SK-N-SH (cell line): ENCODE measurements around the gene ZNF606. TPM values are rescaled to one million over a fixed set of nuclear protein-coding genes. Genes with fewer than 3 reads are reported as not detected.
"Not testable (repeated sequence)": the region's sequence is repeated elsewhere in the genome, so short reads cannot be mapped to it uniquely, and the experiment has no call there.

Experiments used
- CTCF ChIA-PET: fragments of 300-600, 350-600 bp; formaldehyde crosslinking; extraction: SDS; loops from one replicate; lab custom pipeline; 2021; lab: Yijun Ruan, JAX
- POLR2A ChIA-PET: fragments of 350-600 bp; sonication (Branson Sonifier 250); formaldehyde crosslinking; extraction: SDS; loops from one replicate; lab custom pipeline; 2020; ENCODE audit warnings: antibody characterized with exemption, inconsistent platforms; lab: Yijun Ruan, JAX
- DNase-seq: peaks from one replicate; pipeline ENCODE4 v3.0.0; 2012
- H2AFZ ChIP-seq: fragments of 200-600 bp; sonication (generic); 2 replicates; pipeline ENCODE4 v1.8.1; 2016; ENCODE audit warnings: antibody characterized with exemption, mild to moderate bottlenecking, low read depth
- H3F3A ChIP-seq: fragments of 200-600 bp; sonication (generic); replicated peaks from 2 replicates; pipeline ENCODE3; 2016; ENCODE audit warnings: antibody characterized with exemption, mild to moderate bottlenecking; ENCODE audit not compliant: insufficient read depth
- H3K27ac ChIP-seq, 2 experiments: fragments of 200-500 bp in 1 of 2; fragments of 200-600 bp in 1 of 2; sonication (Bioruptor generic) in 1 of 2; sonication (generic), shearing (Covaris generic) in 1 of 2; 2 replicates each; pipeline versions ENCODE4 v1.5.1 to v1.6.1; 2014 to 2016; ENCODE audit warnings: low read depth in 2 of 2, inconsistent platforms in 1 of 2, low read length in 1 of 2, mild to moderate bottlenecking in 1 of 2, mixed read lengths in 1 of 2
- H3K27me3 ChIP-seq: fragments of 200-600 bp; sonication (generic), shearing (Covaris generic); 2 replicates; pipeline ENCODE4 v1.6.1; 2016; ENCODE audit warnings: mixed run types; ENCODE audit not compliant: insufficient read depth
- H3K36me3 ChIP-seq, 2 experiments: fragments of 200-500 bp in 1 of 2; fragments of 200-600 bp in 1 of 2; sonication (Bioruptor generic) in 1 of 2; sonication (generic) in 1 of 2; replicated peaks in 1 of 2; 2 replicates each; pipeline versions ENCODE3 to v1.5.1; 2014 to 2016; ENCODE audit warnings: low read length in 1 of 2, mild to moderate bottlenecking in 1 of 2; ENCODE audit not compliant: insufficient read depth in 2 of 2, control insufficient read depth in 1 of 2
- H3K4me1 ChIP-seq, 2 experiments: fragments of 200-500 bp in 1 of 2; fragments of 200-600 bp in 1 of 2; sonication (Bioruptor generic) in 1 of 2; sonication (generic), shearing (Covaris generic) in 1 of 2; 2 replicates each; pipeline versions ENCODE4 v1.5.1 to v1.6.1; 2014 to 2016; ENCODE audit warnings: low read depth in 1 of 2, low read length in 1 of 2, mixed run types in 1 of 2; ENCODE audit not compliant: insufficient read depth in 2 of 2, control insufficient read depth in 1 of 2
- H3K4me2 ChIP-seq: fragments of 200-600 bp; sonication (generic), shearing (Covaris generic); 2 replicates; pipeline ENCODE4 v1.6.1; 2017; ENCODE audit warnings: mixed run types
- H3K4me3 ChIP-seq, 2 experiments: fragments of 200-500 bp in 1 of 2; fragments of 200-600 bp in 1 of 2; sonication (Bioruptor generic) in 1 of 2; sonication (generic), shearing (Covaris generic) in 1 of 2; 2 replicates each; pipeline versions ENCODE4 v1.5.1 to v1.8.1; 2014 to 2016; ENCODE audit warnings: low read depth in 2 of 2, inconsistent platforms in 1 of 2, low read length in 1 of 2, mild to moderate bottlenecking in 1 of 2, mixed read lengths in 1 of 2, moderate library complexity in 1 of 2
- H3K79me2 ChIP-seq: fragments of 200-600 bp; sonication (generic); 2 replicates; pipeline ENCODE4 v1.8.1; 2017; ENCODE audit warnings: mild to moderate bottlenecking; ENCODE audit not compliant: insufficient read depth
- H3K9ac ChIP-seq: fragments of 200-600 bp; sonication (generic); 2 replicates; pipeline ENCODE4 v1.6.1; 2017; ENCODE audit warnings: mixed run types
- H3K9me2 ChIP-seq: fragments of 200-600 bp; sonication (generic); 2 replicates; pipeline ENCODE4 v1.6.1; 2017; ENCODE audit warnings: mixed run types
- H3K9me3 ChIP-seq: fragments of 200-600 bp; sonication (generic); 2 replicates; pipeline ENCODE4 v1.6.1; 2017; ENCODE audit warnings: mixed run types, mild to moderate bottlenecking, moderate library complexity
- H4K20me1 ChIP-seq: fragments of 200-600 bp; sonication (generic); 2 replicates; pipeline ENCODE4 v1.6.1; 2017; ENCODE audit warnings: mild to moderate bottlenecking, mixed run types; ENCODE audit not compliant: insufficient read depth
- ELF1 ChIP-seq: IDR thresholded peaks from 2 replicates; pipeline ENCODE4 v1.4.0; 2012
- EZH2phosphoT487 ChIP-seq: fragments of 200-600 bp; sonication (generic); IDR thresholded peaks from 2 replicates; pipeline ENCODE4 v1.6.1; 2017; ENCODE audit warnings: low read depth, mixed run types, mild to moderate bottlenecking, antibody characterized with exemption, moderate library complexity, borderline replicate concordance
- FOXM1 ChIP-seq: IDR thresholded peaks from 2 replicates; pipeline ENCODE4 v1.4.0; 2012; ENCODE audit warnings: low read depth, mild to moderate bottlenecking
- GABPA ChIP-seq: IDR thresholded peaks from 2 replicates; pipeline ENCODE4 v1.4.0; 2012; ENCODE audit warnings: low read depth, mild to moderate bottlenecking
- JUND ChIP-seq: IDR thresholded peaks from 2 replicates; pipeline ENCODE4 v1.4.0; 2012
- MAX ChIP-seq: IDR thresholded peaks from 2 replicates; pipeline ENCODE4 v1.4.0; 2012; ENCODE audit warnings: low read depth
- MXI1 ChIP-seq: IDR thresholded peaks from 2 replicates; pipeline ENCODE4 v1.6.1; 2012; ENCODE audit warnings: mild to moderate bottlenecking, low read depth, low read length, improper control_type of control experiment
- RAD21 ChIP-seq: IDR thresholded peaks from 2 replicates; pipeline ENCODE4 v1.6.1; 2012; ENCODE audit warnings: mild to moderate bottlenecking, low read length
- RCOR1 ChIP-seq: fragments of 150-350 bp; IDR thresholded peaks from 2 replicates; pipeline ENCODE4 v1.6.1; 2017; ENCODE audit warnings: antibody characterized with exemption, low read length
- RFX5 ChIP-seq: IDR thresholded peaks from 2 replicates; pipeline ENCODE4 v1.6.1; 2012; ENCODE audit warnings: mild to moderate bottlenecking, improper control_type of control experiment, low read length
- SIN3A ChIP-seq: IDR thresholded peaks from 2 replicates; pipeline ENCODE4 v1.6.1; 2012; ENCODE audit warnings: low read depth, mild to moderate bottlenecking, low read length, moderate library complexity, borderline replicate concordance
- SMC3 ChIP-seq: IDR thresholded peaks from 2 replicates; pipeline ENCODE4 v1.6.1; 2012; ENCODE audit warnings: low read depth, low read length, improper control_type of control experiment
- TEAD4 ChIP-seq: IDR thresholded peaks from 2 replicates; pipeline ENCODE4 v1.4.0; 2012; ENCODE audit warnings: mild to moderate bottlenecking, borderline replicate concordance; ENCODE audit not compliant: insufficient read depth
- USF2 ChIP-seq: fragments of 150-350 bp; IDR thresholded peaks from 2 replicates; pipeline ENCODE4 v1.6.1; 2017; ENCODE audit warnings: antibody characterized with exemption, low read length, low read depth, borderline replicate concordance
- YY1 ChIP-seq: IDR thresholded peaks from 2 replicates; pipeline ENCODE4 v1.4.0; 2012; ENCODE audit warnings: low read depth, mild to moderate bottlenecking
- ZBTB33 ChIP-seq: IDR thresholded peaks from 2 replicates; pipeline ENCODE4 v1.4.0; 2012; ENCODE audit warnings: low read depth, borderline replicate concordance
- WGBS: methylation state at CpG from one replicate; pipeline ENCODE4 v1.1.6; 2017; ENCODE audit warnings: low lambda C conversion rate; 5-methylcytosine and 5-hydroxymethylcytosine counted together
- polyA plus RNA-seq, 3 experiments: library from polyadenylated mRNA; depleted of rRNA; stranded (reverse); fragments of >200 nt; gene quantifications; 2 replicates each; pipeline ENCODE4 v1.2.3, GENCODE V29; 2012
- TF ChIP-seq, protein P1 (sequence below): IDR thresholded peaks from 2 replicates; pipeline ENCODE4 v1.4.0; 2012; ENCODE audit warnings: low read depth, borderline replicate concordance

Gene ZNF606
- polyA plus RNA-seq, 1 of the 3 experiments (the other 2 are of a cell fraction), result 2.9 TPM

DNA sequence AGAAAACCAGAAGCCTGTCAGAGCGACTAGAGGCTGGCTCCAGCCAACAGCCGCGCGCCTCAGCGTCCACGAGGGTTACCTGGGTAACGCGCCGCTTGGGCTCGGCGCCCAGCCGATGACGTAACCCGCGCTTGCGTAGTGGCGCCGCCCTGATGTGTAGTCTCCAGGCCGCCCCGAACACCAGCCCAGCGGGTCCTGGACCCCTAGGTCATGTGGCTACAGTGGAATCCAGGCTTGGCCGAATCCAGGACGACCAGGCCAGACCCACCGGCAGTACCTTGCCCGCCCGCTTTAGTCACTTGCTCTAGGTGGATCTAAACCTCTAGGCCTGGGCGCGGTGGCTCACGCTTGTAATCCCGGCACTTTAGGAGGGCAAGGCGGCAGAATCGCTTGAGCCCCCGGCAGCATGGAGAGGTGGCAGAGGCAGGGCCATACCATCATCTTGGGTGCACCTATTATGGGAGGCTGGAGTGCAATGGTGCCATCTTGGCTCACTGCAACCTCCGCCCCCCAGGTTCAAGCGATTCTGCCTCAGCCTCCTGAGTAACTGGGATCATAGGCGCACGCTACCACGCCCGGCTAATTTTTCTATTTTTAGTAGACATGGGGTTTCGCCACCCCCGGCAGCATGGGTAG is 7.2 kb upstream of the ZNF606 start:
- Histone ChIP-seq H2AFZ (no peak overlapping the region), H3K9me2 (no peaks in the 10 kb centered on the region), H3K27ac (no peak overlapping the region), H3K27me3 (no peaks in the 10 kb centered on the region), H3F3A (no peaks in the 10 kb centered on the region), H3K9ac (no peak overlapping the region), H3K36me3 (no peaks in the 10 kb centered on the region), H3K4me2 (no peak overlapping the region), H4K20me1 (no peaks in the 10 kb centered on the region), H3K4me1 (no peaks in the 10 kb centered on the region), H3K79me2 (no peaks in the 10 kb centered on the region), H3K4me3 (no peak overlapping the region)
- ChIA-PET POLR2A (no interaction called here), CTCF (no interaction called here)
- no peak for DNase-seq
- TF ChIP-seq ELF1, result no peak
- no peak for TF ChIP-seq RFX5
- no peak for TF ChIP-seq FOXM1
- TF ChIP-seq USF2, result no peak
- no peak for TF ChIP-seq SIN3A
- TF ChIP-seq RCOR1, result no peak
- no peak for TF ChIP-seq MAX
- no peak for TF ChIP-seq TEAD4
- TF ChIP-seq EZH2phosphoT487, result no peak
- TF ChIP-seq, all 33 proteins: peak for 0
- H3K9me3 ChIP-seq, result peaks cover 3% of the 10 kb centered on the region
- WGBS, result 52% methylated on average over 19 of the region's 41 CpGs

DNA sequence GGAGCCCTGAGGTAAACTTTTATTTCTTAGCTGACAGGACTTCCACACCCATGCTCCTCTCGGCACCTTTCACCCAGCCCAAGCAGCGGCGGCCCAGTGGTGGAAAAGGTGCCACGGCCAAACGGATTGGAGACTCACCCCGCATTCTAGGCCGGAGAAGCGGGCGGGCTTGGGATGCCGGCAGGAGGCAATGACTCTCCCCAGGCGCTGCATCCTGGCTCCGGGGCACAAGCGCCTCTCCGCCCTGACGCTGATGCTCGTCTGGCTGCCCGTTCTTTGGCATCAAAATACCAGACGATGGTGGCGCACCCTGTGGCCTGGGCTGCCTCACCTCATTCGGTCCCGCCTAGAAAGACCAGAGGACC is 6.7 kb upstream of the ZNF606 start:
- CTCF ChIA-PET, result no interaction called here
- Histone ChIP-seq H2AFZ (no peak overlapping the region), H3K4me1 (no peaks in the 10 kb centered on the region), H3K27me3 (no peaks in the 10 kb centered on the region), H3K9ac (no peak overlapping the region), H3F3A (no peaks in the 10 kb centered on the region), H4K20me1 (no peaks in the 10 kb centered on the region), H3K36me3 (no peaks in the 10 kb centered on the region), H3K79me2 (no peaks in the 10 kb centered on the region), H3K9me3 (peaks cover 3% of the 10 kb centered on the region), H3K9me2 (no peaks in the 10 kb centered on the region), H3K4me3 (no peak overlapping the region), H3K27ac (no peak overlapping the region)
- 37% methylated on average over 18 of the region's 21 CpGs for WGBS
- no peak for DNase-seq
- POLR2A ChIA-PET, result no interaction called here
- no peak for TF ChIP-seq JUND
- TF ChIP-seq MXI1, result no peak
- no peak for TF ChIP-seq EZH2phosphoT487
- no peak for TF ChIP-seq SMC3
- TF ChIP-seq, protein P1, sequence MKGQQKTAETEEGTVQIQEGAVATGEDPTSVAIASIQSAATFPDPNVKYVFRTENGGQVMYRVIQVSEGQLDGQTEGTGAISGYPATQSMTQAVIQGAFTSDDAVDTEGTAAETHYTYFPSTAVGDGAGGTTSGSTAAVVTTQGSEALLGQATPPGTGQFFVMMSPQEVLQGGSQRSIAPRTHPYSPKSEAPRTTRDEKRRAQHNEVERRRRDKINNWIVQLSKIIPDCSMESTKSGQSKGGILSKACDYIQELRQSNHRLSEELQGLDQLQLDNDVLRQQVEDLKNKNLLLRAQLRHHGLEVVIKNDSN, result no peak
- no peak for TF ChIP-seq ZBTB33
- TF ChIP-seq GABPA, result no peak
- no peak for TF ChIP-seq RAD21
- TF ChIP-seq YY1, result no peak
- no peak for TF ChIP-seq FOXM1
- TF ChIP-seq, all 33 proteins: peak for 0
- H3K4me2 ChIP-seq, result no peak overlapping the region

DNA sequence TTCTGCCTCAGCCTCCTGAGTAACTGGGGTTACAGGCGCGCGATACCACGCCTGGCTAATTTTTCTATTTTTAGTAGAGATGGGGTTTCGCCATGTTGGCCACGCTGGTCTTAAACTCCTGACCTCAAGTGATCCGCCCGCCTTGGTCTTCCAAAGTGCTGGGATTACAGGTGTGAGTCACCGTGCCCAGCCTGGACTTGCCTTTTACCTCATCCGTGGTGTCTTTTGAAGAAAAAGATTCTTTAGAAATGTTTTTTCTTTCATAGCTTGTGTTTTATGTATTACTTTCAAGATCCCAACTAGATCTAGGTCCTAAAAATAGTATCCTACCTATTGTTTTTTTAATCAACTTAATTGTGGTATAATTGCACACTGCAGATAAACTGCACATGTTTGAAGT is 6.3 kb upstream of the ZNF606 start:
- H3K4me2 ChIP-seq, DNase-seq, CTCF ChIA-PET: not testable (repeated sequence)

More for the DNA sequence above, 6.3 kb upstream of the ZNF606 start:
- H3K36me3 ChIP-seq, H3F3A ChIP-seq, H2AFZ ChIP-seq, H3K27me3 ChIP-seq, H3K27ac ChIP-seq, H3K4me1 ChIP-seq, H3K79me2 ChIP-seq, H3K9ac ChIP-seq, H3K9me2 ChIP-seq, H3K4me3 ChIP-seq, POLR2A ChIA-PET, H4K20me1 ChIP-seq, H3K9me3 ChIP-seq: not testable (repeated sequence)
- 74% methylated on average over 10 of the region's 10 CpGs for WGBS
